AG09319 (cell line): ENCODE results near the gene SCN8A.

Experiments used
- DNase-seq: peaks from one replicate; pipeline ENCODE4 v3.0.0-alpha.2; 2010; ENCODE audit warnings: low read depth; ENCODE audit errors: extremely low read depth
- TF ChIP-seq, protein P1 (sequence below): IDR thresholded peaks from 2 replicates; pipeline ENCODE4 v1.5.1; 2011; ENCODE audit warnings: low read depth, mild to moderate bottlenecking, inconsistent platforms, low read length, moderate library complexity

Gene SCN8A

GRCh38 chr12:51726931-51727330 lies 135.9 kb downstream of the SCN8A start:
- no peak for DNase-seq
- TF ChIP-seq, protein P1, sequence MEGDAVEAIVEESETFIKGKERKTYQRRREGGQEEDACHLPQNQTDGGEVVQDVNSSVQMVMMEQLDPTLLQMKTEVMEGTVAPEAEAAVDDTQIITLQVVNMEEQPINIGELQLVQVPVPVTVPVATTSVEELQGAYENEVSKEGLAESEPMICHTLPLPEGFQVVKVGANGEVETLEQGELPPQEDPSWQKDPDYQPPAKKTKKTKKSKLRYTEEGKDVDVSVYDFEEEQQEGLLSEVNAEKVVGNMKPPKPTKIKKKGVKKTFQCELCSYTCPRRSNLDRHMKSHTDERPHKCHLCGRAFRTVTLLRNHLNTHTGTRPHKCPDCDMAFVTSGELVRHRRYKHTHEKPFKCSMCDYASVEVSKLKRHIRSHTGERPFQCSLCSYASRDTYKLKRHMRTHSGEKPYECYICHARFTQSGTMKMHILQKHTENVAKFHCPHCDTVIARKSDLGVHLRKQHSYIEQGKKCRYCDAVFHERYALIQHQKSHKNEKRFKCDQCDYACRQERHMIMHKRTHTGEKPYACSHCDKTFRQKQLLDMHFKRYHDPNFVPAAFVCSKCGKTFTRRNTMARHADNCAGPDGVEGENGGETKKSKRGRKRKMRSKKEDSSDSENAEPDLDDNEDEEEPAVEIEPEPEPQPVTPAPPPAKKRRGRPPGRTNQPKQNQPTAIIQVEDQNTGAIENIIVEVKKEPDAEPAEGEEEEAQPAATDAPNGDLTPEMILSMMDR, result no peak

GRCh38 chr12:51729331-51729730 lies 138.3 kb downstream of the SCN8A start:
- TF ChIP-seq, protein P1, result no peak
- DNase-seq, result no peak

DNA sequence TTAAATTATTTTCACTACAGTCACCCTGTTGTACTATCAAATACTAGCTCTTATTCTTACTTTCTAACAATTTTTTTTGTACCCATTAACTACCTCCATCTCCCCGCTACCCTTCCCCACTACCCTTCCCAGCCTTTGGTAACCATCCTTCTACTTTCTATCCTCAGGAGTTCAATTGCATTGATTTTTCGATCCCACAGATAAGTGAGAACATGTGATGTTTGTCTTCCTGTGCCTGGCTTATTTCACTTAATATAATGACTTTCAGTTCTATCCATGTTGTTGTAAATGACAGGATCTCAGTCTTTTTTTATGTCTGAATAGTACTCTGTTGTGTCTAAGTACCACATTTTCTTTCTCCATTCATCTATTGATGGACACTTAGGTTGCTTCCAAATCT lies 139.7 kb downstream of the SCN8A start:
- no peak for DNase-seq
- TF ChIP-seq, protein P1, result no peak

- TF ChIP-seq, protein P1, result no peak
- no peak for DNase-seq
Measured at GRCh38 chr12:51740536-51740935, 149.5 kb downstream of the SCN8A start.

DNA sequence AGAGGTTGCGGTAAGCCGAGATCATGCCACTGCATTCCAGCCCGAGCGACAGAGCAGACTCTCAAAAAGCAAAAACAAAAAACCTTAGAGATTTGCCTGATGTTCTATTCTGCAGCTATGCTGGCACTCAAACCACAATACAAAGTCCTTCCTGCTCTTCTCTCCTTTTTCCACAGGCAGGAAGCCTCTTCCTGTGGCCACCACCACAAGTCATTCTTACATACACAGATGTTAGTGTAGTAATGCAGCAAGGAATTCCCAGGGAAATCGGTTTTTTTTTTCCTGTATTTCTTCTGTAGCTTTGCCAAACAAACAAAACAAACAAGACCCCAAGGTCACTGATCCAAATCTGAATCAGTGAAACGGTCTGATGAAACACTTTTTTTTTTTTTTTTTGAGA lies 153.2 kb downstream of the SCN8A start:
- DNase-seq, result no peak
- TF ChIP-seq, protein P1, result no peak

- DNase-seq, result no peak
- TF ChIP-seq, protein P1, result no peak
Measured at GRCh38 chr12:51744957-51745356, 153.9 kb downstream of the SCN8A start.

GRCh38 chr12:51746416-51746815 lies 155.4 kb downstream of the SCN8A start:
- no peak for DNase-seq
- TF ChIP-seq, protein P1, result no peak

- TF ChIP-seq, protein P1, result no peak
- DNase-seq, result no peak
Measured at GRCh38 chr12:51748235-51748634, 157.2 kb downstream of the SCN8A start.
